Measurements from ENCODE around the gene MMP20. TPM values are rescaled to one million over a fixed set of nuclear protein-coding genes. Genes with fewer than 3 reads are reported as not detected.

The MMP20 gene
- polyA plus RNA-seq, 1 donor (not counting 4 experiments of a cell fraction or from before 2014, with no cell fraction given) = not detected

GRCh38 chr11:102653744-102654291, 28.7 kb upstream of the MMP20 start:
- TF ChIP-seq EZH2 (IDR thresholded peaks at IDR 0.05; ENCODE audit: low read length) = no peak
- TF ChIP-seq CTCF (optimal IDR thresholded peaks at IDR 0.05 in 1 of 3, IDR thresholded peaks at IDR 0.05 in 1 of 3, conservative IDR thresholded peaks at IDR 0.05 in 1 of 3; ENCODE audit: extremely low read depth in 1 of 3, insufficient read depth in 2 of 3, low read length in 3 of 3) = no peak
- dilution Hi-C loops (cut with MboI; ENCODE audit: extremely low pct_ligation_motif_present, low sequenced_read_pairs) = no loop called here
- Histone ChIP-seq H3K4me2 (ENCODE audit: control insufficient read depth, extremely low read depth, insufficient read depth, low read depth, low read length) (no peak overlapping the region), H3K9ac (ENCODE audit: control insufficient read depth, extremely low read depth, insufficient read depth, low read length) (no peak overlapping the region), H3K9me1 (ENCODE audit: control insufficient read depth, extremely low read depth, insufficient read depth, low read length) (no peaks in the 10 kb centered on the region), H3K27me3 (ENCODE audit: control insufficient read depth, extremely low read depth, insufficient read depth, low read length) (no peaks in the 10 kb centered on the region), H3K79me2 (ENCODE audit: control insufficient read depth, insufficient read depth, low read length) (no peaks in the 10 kb centered on the region), H3K4me3 (ENCODE audit: control insufficient read depth in 2 of 3, extremely low read depth in 1 of 3, insufficient read depth in 2 of 3, low read depth in 1 of 3, low read length in 3 of 3) (no peak overlapping the region), H3K27ac (ENCODE audit: control insufficient read depth, insufficient read depth, low read length) (no peak overlapping the region), H2AFZ (ENCODE audit: control insufficient read depth, low read length) (no peak overlapping the region), H4K20me1 (ENCODE audit: control insufficient read depth, extremely low read depth, insufficient read depth, low read length) (no peaks in the 10 kb centered on the region), H3K36me3 (ENCODE audit: control insufficient read depth in 2 of 2, extremely low read depth in 1 of 2, insufficient read depth in 2 of 2, low read length in 2 of 2) (no peaks in the 10 kb centered on the region), H3K9me3 (ENCODE audit: control insufficient read depth, low read depth, low read length) (peaks cover 6% of the 10 kb centered on the region), H3K4me1 (ENCODE audit: control insufficient read depth, extremely low read depth, insufficient read depth, low read length) (no peaks in the 10 kb centered on the region)
- no peak for DNase-seq (ENCODE audit: low read depth, low spot score)
- peak; percentile 43 for FAIRE-seq

GRCh38 chr11:102647430-102647829, 22.3 kb upstream of the MMP20 start:
- FAIRE-seq (no peak), DNase-seq (ENCODE audit: low read depth, low spot score) (no peak)
- H4K20me1 ChIP-seq (ENCODE audit: control insufficient read depth, extremely low read depth, insufficient read depth, low read length) = no peaks in the 10 kb centered on the region
- H3K9me1 ChIP-seq (ENCODE audit: control insufficient read depth, extremely low read depth, insufficient read depth, low read length) = no peaks in the 10 kb centered on the region
- H3K4me3 ChIP-seq (ENCODE audit: control insufficient read depth in 2 of 3, extremely low read depth in 1 of 3, insufficient read depth in 2 of 3, low read depth in 1 of 3, low read length in 3 of 3) = no peak overlapping the region
- no peak overlapping the region for H3K27ac ChIP-seq (ENCODE audit: control insufficient read depth, insufficient read depth, low read length)
- no peaks in the 10 kb centered on the region for H3K9me3 ChIP-seq (ENCODE audit: control insufficient read depth, low read depth, low read length)
- H3K4me1 ChIP-seq (ENCODE audit: control insufficient read depth, extremely low read depth, insufficient read depth, low read length) = no peaks in the 10 kb centered on the region
- no peaks in the 10 kb centered on the region for H3K27me3 ChIP-seq (ENCODE audit: control insufficient read depth, extremely low read depth, insufficient read depth, low read length)
- no peak overlapping the region for H3K9ac ChIP-seq (ENCODE audit: control insufficient read depth, extremely low read depth, insufficient read depth, low read length)
- H3K36me3 ChIP-seq (ENCODE audit: control insufficient read depth in 2 of 2, extremely low read depth in 1 of 2, insufficient read depth in 2 of 2, low read length in 2 of 2) = no peaks in the 10 kb centered on the region
- TF ChIP-seq CTCF (optimal IDR thresholded peaks at IDR 0.05 in 1 of 3, IDR thresholded peaks at IDR 0.05 in 1 of 3, conservative IDR thresholded peaks at IDR 0.05 in 1 of 3; ENCODE audit: extremely low read depth in 1 of 3, insufficient read depth in 2 of 3, low read length in 3 of 3) = no peak
- TF ChIP-seq EZH2 (IDR thresholded peaks at IDR 0.05; ENCODE audit: low read length) = no peak
- no peak overlapping the region for H3K4me2 ChIP-seq (ENCODE audit: control insufficient read depth, extremely low read depth, insufficient read depth, low read depth, low read length)
- H2AFZ ChIP-seq (ENCODE audit: control insufficient read depth, low read length) = no peak overlapping the region
- dilution Hi-C loops (cut with MboI; ENCODE audit: extremely low pct_ligation_motif_present, low sequenced_read_pairs) = no loop called here
- no peaks in the 10 kb centered on the region for H3K79me2 ChIP-seq (ENCODE audit: control insufficient read depth, insufficient read depth, low read length)
